Raji (cell line): ENCODE data around the gene RALGAPA2.

Experiments used
- POLR2A ChIP-seq: IDR thresholded peaks from 2 replicates; pipeline ENCODE4 v1.6.1; 2011; ENCODE audit warnings: low read depth, low read length, control low read depth; ENCODE audit not compliant: insufficient read depth

The RALGAPA2 gene

DNA sequence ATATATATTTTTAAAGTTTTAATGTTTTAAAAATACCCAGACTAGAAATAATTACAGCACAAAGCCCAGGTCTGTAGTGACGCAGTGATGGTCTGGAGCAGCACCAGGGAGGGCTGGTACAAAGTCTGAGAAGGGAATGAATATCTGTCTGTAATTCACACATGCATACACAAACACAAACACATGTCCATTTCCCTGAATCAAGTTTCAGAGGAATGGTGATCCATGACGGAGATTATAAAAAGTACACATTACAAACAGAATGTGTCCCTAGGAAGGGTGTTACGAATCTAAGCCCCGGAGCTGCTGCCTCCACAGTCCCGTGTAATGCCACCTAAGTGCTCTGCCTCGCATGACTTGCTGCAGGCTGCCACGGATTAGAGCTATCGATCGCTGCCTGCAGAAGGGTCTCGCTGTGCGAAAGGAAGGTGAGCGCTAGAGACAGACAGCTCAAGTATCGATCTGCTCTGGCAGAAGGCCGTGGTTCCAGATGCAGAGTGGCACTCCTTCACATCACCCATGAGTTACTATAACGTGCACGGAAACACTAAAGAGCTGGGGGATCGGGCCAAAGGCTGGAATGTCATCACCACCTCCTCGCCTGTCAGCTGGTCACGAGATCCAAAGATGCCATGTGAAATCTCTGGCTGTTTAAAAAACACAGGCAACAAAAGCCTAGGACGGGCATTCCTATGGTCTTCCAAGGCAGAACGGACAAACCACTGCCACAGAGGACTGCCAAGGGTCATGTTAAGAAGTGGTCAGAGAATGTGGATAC, 257.4 kb downstream of the RALGAPA2 start:
- no peak for TF ChIP-seq POLR2A

DNA sequence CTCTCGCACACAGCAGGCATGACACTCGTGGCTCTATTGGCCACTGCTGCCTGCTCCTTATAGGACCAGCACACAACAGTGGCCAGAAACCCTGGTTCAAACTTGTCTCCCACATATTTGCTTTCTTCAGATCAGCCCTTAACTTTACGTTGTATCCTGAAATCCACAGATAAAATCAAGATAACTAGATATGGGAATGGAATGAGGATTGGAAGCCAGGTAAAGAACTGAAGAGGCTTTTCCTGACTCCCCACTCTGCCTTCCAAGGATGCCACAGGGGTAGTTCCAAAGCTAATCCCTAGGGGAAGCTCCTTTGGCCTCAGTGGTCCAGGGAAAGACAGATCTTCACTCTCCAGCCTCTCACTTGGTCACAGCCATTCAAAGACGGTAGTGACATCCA, 258.1 kb downstream of the RALGAPA2 start:
- TF ChIP-seq POLR2A: no peak

DNA sequence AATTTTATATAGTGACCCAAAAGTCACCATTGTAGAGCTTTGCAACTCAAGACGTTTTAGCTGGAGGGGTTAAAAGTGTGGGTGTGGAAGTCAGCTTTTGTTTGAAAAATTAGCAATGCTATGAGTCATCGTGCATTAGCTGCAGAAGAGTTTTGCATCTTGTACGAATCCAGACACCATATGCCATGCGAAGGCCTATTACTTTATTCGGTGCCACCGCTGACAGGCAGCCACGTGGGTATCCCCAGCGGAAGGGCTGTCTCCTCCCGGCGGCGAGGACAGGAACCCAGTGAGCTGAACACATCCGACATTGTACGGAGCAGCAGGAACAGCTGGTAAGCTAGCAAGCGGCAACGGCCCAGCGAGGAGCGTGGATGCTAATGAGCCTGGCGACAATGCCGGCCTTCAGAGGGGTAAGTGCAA, 260.2 kb downstream of the RALGAPA2 start:
- TF ChIP-seq POLR2A: no peak

DNA sequence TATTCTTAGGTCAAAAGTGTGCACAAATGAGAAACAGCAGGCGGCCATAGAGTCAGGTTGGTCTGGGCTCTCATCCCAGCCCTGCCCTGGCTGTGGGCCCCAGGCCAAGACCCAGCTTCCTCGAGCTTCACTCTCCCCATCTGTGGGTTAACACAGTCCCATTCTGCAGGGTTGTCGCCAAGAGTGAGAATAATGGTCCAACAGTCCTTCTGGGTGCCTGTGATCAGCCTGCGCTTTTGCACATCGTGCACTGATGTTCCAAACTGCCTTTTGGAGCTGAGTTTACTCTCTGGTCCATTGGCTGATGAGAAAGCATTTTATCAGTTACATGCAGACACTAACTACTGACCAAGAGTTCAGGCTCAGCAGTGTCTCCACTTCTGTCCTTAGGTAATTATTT, 261.9 kb downstream of the RALGAPA2 start:
- no peak for TF ChIP-seq POLR2A

DNA sequence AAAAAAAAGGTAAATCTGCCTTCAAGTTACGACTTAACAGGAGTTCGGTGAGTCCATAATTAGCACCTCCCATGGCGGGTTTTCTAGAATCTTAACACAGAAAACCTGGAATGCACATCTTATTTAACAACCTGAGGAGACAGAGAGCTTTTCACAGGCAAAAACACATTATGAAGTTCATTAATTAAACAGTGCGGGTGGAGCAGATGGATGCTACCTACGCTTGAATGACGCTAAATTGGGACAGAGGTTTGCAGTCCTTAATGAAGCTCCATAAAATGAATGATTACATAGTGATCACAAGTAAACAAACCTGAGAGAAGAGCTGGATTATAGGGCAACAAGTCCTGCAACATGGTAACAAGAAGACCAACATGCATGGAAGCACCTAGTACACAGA, 263.6 kb downstream of the RALGAPA2 start:
- no peak for TF ChIP-seq POLR2A

DNA sequence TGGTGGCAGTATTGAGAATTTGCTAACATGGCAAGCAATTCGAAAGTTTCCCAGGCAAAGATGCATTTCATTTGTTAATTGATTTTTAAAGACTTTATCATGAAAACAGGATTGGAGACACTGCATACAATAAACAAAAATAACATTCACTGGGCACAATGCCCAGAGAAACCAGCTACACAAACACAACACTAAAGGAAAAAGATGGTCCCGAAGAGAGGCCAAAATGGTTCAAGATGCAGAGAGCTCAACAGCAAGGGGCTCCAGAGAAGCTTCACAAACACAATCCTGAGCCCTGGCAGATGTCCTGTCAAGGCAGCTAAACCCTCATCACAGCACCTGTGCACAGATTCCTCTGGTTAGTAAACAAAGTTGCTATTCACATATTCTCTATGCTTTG, 265.2 kb downstream of the RALGAPA2 start:
- TF ChIP-seq POLR2A: no peak

DNA sequence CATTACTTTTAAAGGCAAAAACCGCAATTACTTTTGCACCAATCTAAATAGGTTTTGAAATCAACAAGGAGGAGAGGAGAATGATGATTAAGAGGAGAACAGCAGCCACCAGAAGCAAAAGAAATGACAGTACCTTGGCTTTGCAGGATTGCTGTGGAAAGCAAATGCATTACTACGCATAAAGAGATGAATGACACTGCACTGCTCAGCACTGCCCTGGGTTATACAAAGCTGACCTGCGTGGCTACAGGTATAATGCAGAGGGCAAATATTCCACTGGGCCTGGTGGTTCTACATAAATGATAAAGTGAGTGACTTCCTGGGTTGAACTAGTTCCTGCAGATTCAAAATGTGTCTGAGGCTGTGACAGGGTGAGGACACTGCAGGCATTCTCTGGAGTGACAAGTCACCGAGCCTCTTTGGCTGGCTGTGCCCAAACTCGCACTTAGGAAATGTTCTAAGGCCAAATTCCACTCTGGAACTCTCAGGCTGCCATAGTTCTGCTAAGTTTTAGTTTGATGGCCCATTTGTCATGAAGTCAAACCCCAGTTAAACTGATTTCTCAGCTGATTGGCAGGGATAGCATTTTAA, 265.9 kb downstream of the RALGAPA2 start:
- TF ChIP-seq POLR2A: no peak

DNA sequence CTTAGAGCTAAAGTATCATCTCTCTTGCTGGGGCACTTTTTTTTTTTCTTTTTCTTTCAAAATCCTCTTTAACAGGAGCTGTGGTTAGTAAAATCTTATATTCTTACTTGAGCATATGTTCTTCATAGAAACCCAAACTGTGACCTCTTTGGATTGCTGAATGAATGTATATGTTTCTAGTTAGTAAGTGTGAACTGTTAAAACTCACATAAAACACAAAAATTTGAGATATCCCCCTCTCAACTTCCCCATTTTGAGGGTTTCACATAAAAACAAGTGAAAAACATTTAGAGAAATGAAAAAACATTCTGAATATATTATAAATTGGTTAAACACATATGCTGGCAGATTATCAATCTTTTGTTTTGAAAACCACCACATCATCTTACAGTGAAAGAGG, 266.4 kb downstream of the RALGAPA2 start:
- no peak for TF ChIP-seq POLR2A

DNA sequence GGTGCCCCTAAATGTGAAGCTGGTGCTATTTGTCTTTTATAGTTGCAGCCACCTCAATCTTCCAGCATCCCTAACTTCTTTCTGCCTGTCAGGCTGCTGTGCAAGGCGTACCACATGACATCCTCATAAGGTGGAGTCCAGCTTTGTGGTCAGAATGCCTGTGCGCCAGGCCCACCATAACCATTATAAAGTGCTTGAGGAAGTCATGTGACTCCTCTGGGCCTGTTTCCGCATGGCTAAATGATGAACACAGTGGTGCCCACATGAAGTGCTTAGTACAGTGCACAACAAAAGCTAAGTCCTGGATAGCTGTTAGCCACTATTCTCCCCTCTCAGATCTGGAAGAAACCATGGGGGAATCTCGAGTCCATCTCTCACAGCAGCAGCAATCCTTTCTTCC, 268.9 kb downstream of the RALGAPA2 start:
- no peak for TF ChIP-seq POLR2A

DNA sequence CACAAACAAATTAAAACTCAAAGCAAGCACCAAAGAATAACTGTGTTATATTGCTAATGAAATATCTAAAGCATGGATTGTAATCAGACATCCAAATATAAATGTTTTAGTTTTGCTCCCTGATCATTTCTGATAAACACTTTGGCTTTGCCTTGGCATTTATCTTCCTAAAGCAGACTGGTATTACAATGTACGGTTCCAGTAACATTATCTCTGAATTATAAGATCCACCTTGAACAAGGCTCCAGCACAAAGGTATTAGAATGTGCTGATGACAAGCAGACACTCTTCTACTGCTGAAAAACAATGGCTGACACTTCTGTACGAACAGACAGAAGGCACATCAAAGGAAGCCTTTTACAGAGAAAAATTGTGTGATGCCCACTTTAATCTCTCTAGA, 270.0 kb downstream of the RALGAPA2 start:
- TF ChIP-seq POLR2A: no peak

DNA sequence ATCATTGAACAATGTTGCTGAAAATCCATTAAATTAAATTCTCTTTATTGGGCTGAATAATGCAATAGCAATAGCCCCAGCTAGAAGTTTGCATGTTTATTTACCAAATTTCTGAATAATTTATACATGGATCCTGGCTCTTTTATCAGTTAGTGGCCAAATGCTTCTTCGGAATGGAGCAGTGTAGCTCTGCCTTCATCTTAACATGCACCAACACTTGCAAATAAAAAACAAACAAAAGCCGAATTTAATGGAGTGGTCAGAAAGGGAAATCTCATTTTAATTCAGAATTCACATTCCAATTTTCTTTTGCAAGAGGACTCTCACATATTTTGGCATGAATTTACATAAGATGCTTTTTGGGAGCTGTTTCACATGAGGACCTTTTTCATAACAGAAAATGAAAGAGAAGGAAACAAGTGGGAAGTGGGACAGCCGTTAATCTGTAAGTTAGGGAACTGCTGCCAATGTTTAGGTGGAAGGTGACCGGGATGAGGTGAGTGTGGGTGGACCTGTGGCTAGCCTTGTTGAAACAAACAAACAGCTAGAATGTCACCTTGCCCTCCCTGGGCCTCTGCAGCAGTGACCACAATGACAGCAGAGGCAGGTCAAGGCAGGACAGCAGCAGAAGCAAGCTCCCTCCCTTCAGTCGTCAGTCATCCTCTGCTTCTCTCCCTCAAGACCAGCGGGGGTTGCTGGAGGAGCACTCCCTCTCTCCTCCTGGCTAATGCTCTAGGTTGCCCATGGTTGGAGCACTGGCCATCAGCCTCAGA, 271.4 kb downstream of the RALGAPA2 start:
- TF ChIP-seq POLR2A: no peak

DNA sequence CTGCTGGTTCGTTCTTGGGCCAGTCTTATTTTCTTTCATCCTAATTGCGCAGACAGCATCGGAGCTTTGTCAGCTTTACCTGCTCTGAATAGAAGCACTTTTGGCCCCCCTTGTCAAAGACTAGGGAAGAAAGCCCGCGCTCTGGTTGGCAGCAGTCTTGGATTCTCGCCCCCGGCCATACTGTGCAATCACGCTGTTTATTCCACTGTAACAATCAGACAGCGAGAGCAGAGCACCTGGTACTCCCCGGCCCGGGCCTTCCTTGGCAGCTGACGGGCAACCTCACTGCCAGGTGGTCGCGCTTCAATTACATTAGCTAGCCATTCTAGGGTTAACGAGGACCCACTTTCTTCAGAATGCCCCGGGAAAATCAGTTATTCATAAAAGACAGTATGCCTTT, 272.0 kb downstream of the RALGAPA2 start:
- TF ChIP-seq POLR2A: no peak

DNA sequence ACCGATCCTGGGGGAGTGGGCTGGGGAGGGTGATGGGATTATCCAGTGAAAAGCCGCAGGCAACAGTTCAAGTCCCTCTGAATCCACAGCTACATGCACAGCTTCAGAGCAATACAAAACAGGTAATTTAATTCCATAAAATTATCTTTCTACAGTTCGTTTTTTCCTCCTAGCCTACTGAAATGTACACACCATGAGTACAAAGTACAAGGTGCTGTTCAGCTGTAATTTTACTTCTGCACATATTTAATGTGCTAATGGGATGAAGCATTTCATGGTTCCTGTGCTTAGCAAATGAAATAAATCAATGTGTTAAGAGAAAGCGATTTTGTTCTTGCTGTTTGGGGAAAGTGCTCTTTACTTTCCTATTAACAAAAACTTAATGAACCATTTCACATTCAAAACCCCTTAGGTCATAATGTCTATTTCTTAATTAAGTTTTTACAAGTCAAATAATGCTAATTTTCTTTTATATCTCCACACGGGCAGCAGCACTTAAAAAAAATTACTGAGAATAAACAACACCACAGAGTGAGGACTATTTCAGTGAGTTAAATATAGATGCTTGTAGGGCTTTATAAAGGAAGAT, 272.7 kb downstream of the RALGAPA2 start:
- no peak for TF ChIP-seq POLR2A

DNA sequence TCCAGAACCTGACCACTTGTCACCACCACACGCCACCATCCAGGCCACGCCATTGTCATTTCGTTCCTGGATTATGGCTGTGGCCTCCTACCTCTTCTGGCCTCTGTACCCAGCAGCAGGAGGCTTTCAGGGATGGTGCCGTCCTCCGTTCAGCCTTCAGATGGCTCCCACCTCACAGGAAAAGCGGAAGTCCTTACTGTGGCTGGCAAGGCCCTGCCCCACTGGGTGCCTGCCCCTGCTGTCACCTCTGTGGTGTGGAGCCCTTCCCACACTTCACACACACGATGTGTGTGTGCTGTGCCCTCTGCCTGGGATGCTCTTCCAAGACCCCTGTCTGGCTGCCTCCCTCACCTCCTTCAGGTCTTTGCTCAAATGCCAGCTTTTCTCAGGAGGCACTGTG, 275.1 kb downstream of the RALGAPA2 start:
- TF ChIP-seq POLR2A: no peak

DNA sequence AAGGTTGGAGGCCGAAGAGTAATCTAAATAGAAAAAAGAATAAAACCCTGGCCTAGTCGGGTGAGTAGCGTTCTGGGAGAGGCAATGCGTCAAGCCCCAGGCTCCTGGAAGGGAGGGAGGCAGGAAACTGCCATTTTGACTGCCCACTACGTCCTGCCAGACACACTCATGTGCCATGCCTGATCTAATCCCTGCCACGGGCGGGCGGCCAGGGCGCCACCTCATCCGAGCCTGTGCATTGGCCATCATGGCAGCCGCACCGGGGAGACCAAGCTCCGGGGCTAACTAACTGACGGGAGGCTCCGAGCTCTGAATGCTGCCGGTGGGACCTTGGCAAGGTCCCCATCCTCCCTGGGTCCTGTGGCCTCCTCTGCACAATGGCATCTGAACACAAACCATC, 275.8 kb downstream of the RALGAPA2 start:
- no peak for TF ChIP-seq POLR2A

DNA sequence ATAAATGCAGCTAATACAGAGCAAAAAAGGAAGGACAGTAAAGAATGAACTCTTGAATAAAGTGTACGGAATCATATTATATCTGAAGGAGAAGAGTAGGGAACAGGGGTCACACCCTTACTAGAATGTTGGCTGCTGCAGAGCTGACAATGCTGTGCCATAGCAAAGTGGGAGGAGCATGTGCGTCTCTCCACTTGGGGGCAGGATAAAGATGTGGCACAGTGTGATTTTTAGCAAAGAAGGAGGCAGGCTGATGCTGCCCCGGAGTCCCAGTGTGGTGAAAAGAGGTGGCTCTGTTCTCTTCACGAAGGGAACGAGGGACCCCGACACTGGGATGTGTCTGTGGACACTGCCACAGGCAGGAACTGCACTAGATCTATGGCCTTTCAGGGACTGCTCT, 277.0 kb downstream of the RALGAPA2 start:
- no peak for TF ChIP-seq POLR2A
